ENCODE data around the gene ACSS2.

Gene ACSS2

GRCh38 chr20:34915131-34915530, 38.7 kb downstream of the ACSS2 start:
- DNase-seq (ENCODE audit: low read depth in 2 of 2), result no peak

GRCh38 chr20:34915749-34916455, 39.5 kb downstream of the ACSS2 start:
- DNase-seq (ENCODE audit: low read depth in 2 of 2), result no peak

- DNase-seq (ENCODE audit: low read depth in 2 of 2), result no peak
Measured at GRCh38 chr20:34916774-34917354, 40.5 kb downstream of the ACSS2 start.

GRCh38 chr20:34920055-34920454, 43.6 kb downstream of the ACSS2 start:
- no peak for DNase-seq (ENCODE audit: low read depth in 2 of 2)

GRCh38 chr20:34921436-34921835, 45.0 kb downstream of the ACSS2 start:
- DNase-seq (ENCODE audit: low read depth in 2 of 2), result peak in 1 of 2 donors; percentile 8

GRCh38 chr20:34922654-34923381, 46.4 kb downstream of the ACSS2 start:
- DNase-seq (ENCODE audit: low read depth in 2 of 2), result no peak

- DNase-seq (ENCODE audit: low read depth in 2 of 2), result no peak
Measured at GRCh38 chr20:34923414-34923813, 47.0 kb downstream of the ACSS2 start.

- no peak for DNase-seq (ENCODE audit: low read depth in 2 of 2)
Measured at GRCh38 chr20:34925341-34925740, 48.9 kb downstream of the ACSS2 start.

- no peak for DNase-seq (ENCODE audit: low read depth in 2 of 2)
Measured at GRCh38 chr20:34925981-34926380, 49.6 kb downstream of the ACSS2 start.

GRCh38 chr20:34926581-34926980, 50.2 kb downstream of the ACSS2 start:
- no peak for DNase-seq (ENCODE audit: low read depth in 2 of 2)

- no peak for DNase-seq (ENCODE audit: low read depth in 2 of 2)
Measured at GRCh38 chr20:34927736-34928135, 51.3 kb downstream of the ACSS2 start.

GRCh38 chr20:34928411-34928810, 52.0 kb downstream of the ACSS2 start:
- DNase-seq (ENCODE audit: low read depth in 2 of 2), result no peak

- DNase-seq (ENCODE audit: low read depth in 2 of 2), result no peak
Measured at GRCh38 chr20:34931771-34932170, 55.4 kb downstream of the ACSS2 start.

GRCh38 chr20:34938466-34939163, 62.2 kb downstream of the ACSS2 start:
- DNase-seq (ENCODE audit: low read depth in 2 of 2), result no peak

- DNase-seq (ENCODE audit: low read depth in 2 of 2), result no peak
Measured at GRCh38 chr20:34940081-34940481, 63.7 kb downstream of the ACSS2 start.

GRCh38 chr20:34941226-34941625, 64.8 kb downstream of the ACSS2 start:
- DNase-seq (ENCODE audit: low read depth in 2 of 2), result no peak

- DNase-seq (ENCODE audit: low read depth in 2 of 2), result no peak
Measured at GRCh38 chr20:34942301-34942700, 65.9 kb downstream of the ACSS2 start.

- DNase-seq (ENCODE audit: low read depth in 2 of 2), result no peak
Measured at GRCh38 chr20:34943808-34944567, 67.6 kb downstream of the ACSS2 start.

GRCh38 chr20:34945315-34946077, 69.1 kb downstream of the ACSS2 start:
- no peak for DNase-seq (ENCODE audit: low read depth in 2 of 2)

GRCh38 chr20:34946661-34947060, 70.2 kb downstream of the ACSS2 start:
- no peak for DNase-seq (ENCODE audit: low read depth in 2 of 2)

- no peak for DNase-seq (ENCODE audit: low read depth in 2 of 2)
Measured at GRCh38 chr20:34947336-34947735, 70.9 kb downstream of the ACSS2 start.

Data from stimulated activated CD8-positive, alpha-beta memory T cell treated with anti-CD3 and anti-CD28 coated beads, Interleukin-2, amount 100 ng/mL, for 48 hours (primary cell).